OCI-LY3 (cell line): ENCODE data around the gene RIPOR1.

Experiments used
- H2AFZ ChIP-seq: fragments of 200-600, 300-600 bp; shearing (Covaris generic); 2 replicates; pipeline ENCODE4 v1.6.0; 2014; ENCODE audit warnings: antibody characterized with exemption, low read depth, low read length
- H3K27ac ChIP-seq: fragments of 200-600, 300-600 bp; sonication (generic); 2 replicates; pipeline ENCODE4 v1.5.1; 2014; ENCODE audit warnings: mild to moderate bottlenecking, low read length, moderate library complexity, mixed read lengths
- H3K27me3 ChIP-seq: fragments of 200-600, 300-600 bp; sonication (generic); 2 replicates; pipeline ENCODE4 v1.6.1; 2014; ENCODE audit warnings: low read depth, low read length, mixed read lengths
- H3K36me3 ChIP-seq: fragments of 200-600, 300-600 bp; sonication (generic); replicated peaks from 2 replicates; pipeline ENCODE3; 2014; ENCODE audit warnings: low read depth, low read length, mixed read lengths
- H3K4me1 ChIP-seq: fragments of 300-600, 200-600 bp; sonication (generic); 2 replicates; pipeline ENCODE4 v1.6.1; 2014; ENCODE audit warnings: low read length, mixed read lengths
- H3K4me2 ChIP-seq: fragments of 200-600, 300-600 bp; sonication (generic); 2 replicates; pipeline ENCODE4 v1.6.1; 2014; ENCODE audit warnings: low read length, mixed read lengths
- H3K4me3 ChIP-seq: fragments of 300-600, 200-600 bp; sonication (generic); 2 replicates; pipeline ENCODE4 v1.5.1; 2014; ENCODE audit warnings: antibody characterized with exemption, mild to moderate bottlenecking, low read length, moderate library complexity
- H3K79me2 ChIP-seq: fragments of 300-600, 200-600 bp; shearing (Covaris generic); 2 replicates; pipeline ENCODE4 v1.6.1; 2014; ENCODE audit warnings: mild to moderate bottlenecking, low read length, mixed read lengths
- H3K9ac ChIP-seq: fragments of 300-600, 200-600 bp; shearing (Covaris generic); 2 replicates; pipeline ENCODE4 v1.6.0; 2014; ENCODE audit warnings: mild to moderate bottlenecking, low read length, moderate library complexity
- H3K9me3 ChIP-seq: fragments of 200-600, 300-600 bp; shearing (Covaris generic); 2 replicates; pipeline ENCODE4 v1.6.1; 2014; ENCODE audit warnings: low read length, mixed read lengths; ENCODE audit not compliant: insufficient read depth
- H4K20me1 ChIP-seq: fragments of 200-600, 300-600 bp; sonication (generic); 2 replicates; pipeline ENCODE4 v1.6.1; 2016; ENCODE audit warnings: low read length, mixed read lengths; ENCODE audit not compliant: insufficient read depth
- EZH2phosphoT487 ChIP-seq: fragments of 200-600 bp; shearing (Covaris generic); IDR thresholded peaks from 2 replicates; pipeline ENCODE4 v1.6.1; 2018; ENCODE audit warnings: antibody characterized with exemption, mixed run types, low read depth
- TF ChIP-seq, protein P1 (sequence below): fragments of 200-600, 300-600 bp; sonication (generic); IDR thresholded peaks from 2 replicates; pipeline ENCODE4 v1.5.1; 2014; ENCODE audit warnings: antibody characterized with exemption, low read length, low read depth

RIPOR1 gene

DNA sequence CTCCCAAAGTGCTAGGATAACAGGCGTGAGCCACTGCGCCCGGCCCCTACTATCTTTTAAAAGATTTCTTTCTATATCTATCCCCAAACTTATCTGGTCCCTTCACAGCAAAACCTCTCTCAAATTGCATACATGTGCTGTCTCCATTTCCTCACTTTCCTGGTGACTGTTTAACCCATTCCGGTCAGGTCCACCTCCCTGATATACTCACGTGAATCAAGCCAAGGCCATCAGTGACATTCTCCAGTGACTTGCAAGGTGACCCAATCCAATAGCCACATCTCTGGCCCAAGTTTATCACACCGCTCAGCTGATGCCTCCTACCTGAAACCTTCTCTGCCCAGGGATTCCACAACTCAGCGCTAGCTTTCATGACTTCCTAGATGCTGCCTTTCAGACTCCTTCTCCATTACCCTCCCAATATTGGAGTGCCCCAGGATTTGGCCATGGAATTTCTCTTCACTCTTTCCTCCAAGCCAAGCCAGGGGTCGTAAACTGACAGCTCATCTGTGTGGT, 32.3 kb downstream of the RIPOR1 start:
- H3K9ac ChIP-seq, result peak overlapping the region; percentile 91
- H3K27me3 ChIP-seq, result no peaks in the 10 kb centered on the region
- peak overlapping the region; percentile 90 for H3K4me3 ChIP-seq
- H2AFZ ChIP-seq, result no peak overlapping the region
- 0 out of 2 replicates have a peak, but pooled peaks cover 2% of the 10 kb centered on the region for H4K20me1 ChIP-seq
- H3K4me2 ChIP-seq, result peak overlapping the region; percentile 85
- H3K79me2 ChIP-seq, result peaks cover 43% of the 10 kb centered on the region
- H3K9me3 ChIP-seq, result no peaks in the 10 kb centered on the region
- peaks cover 29% of the 10 kb centered on the region for H3K4me1 ChIP-seq
- H3K36me3 ChIP-seq, result no peaks in the 10 kb centered on the region
- H3K27ac ChIP-seq, result no peak overlapping the region; the same call in 1 of the 2 replicates
- TF ChIP-seq EZH2phosphoT487, result no peak
- TF ChIP-seq, protein P1, sequence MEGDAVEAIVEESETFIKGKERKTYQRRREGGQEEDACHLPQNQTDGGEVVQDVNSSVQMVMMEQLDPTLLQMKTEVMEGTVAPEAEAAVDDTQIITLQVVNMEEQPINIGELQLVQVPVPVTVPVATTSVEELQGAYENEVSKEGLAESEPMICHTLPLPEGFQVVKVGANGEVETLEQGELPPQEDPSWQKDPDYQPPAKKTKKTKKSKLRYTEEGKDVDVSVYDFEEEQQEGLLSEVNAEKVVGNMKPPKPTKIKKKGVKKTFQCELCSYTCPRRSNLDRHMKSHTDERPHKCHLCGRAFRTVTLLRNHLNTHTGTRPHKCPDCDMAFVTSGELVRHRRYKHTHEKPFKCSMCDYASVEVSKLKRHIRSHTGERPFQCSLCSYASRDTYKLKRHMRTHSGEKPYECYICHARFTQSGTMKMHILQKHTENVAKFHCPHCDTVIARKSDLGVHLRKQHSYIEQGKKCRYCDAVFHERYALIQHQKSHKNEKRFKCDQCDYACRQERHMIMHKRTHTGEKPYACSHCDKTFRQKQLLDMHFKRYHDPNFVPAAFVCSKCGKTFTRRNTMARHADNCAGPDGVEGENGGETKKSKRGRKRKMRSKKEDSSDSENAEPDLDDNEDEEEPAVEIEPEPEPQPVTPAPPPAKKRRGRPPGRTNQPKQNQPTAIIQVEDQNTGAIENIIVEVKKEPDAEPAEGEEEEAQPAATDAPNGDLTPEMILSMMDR, result no peak

DNA sequence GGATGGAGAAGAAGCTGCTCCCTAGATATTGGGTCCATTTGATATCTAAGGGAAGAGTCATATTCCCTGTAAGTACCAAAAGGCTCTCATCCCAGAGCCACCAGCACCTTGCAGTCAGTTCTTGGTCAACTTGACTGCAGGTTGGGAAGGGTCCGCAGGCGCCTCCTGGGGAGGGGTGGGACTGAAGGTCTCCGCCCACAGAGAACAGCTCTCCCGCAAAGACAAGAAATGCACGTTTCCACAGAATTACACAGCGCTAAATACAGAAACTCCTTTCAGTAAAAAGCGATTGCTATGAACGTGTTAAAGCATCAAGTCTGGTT, 32.8 kb downstream of the RIPOR1 start:
- H3K79me2 ChIP-seq, result peaks cover 49% of the 10 kb centered on the region

DNA sequence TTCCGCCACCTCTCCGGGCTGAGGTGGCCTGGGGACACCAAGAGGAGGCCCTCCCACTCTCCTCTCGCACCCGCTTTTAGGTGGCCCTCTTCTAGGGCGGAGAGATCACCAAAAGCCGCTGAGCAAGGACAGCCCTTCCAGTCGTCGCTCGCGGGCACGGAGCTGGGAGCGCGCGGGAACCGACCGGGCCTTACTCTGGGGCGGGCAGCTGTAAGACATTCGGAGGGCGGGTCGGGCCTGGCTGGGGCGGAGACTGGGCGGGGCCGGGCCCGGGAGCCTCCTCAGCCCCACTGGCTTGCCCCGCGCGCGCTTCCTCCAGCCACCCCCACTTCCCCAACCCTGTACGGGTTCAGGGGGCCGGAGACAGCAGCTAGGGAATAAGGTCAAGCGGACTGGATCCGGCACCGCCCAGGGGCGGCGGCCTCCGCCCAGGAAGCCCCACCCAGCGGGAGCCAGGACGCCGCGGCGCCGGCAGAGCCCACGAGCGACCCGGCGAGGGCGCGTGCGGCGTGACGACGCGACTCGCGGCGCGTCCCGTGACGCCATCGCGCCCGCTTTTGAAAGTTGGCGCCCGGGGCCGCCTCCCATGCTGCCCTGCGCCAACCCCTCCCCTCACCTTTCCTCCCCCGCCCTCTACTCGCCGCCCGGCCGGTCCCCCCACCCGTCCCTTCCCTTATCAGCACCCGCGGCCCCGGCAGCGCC, 33.3 kb downstream of the RIPOR1 start:
- Histone ChIP-seq H4K20me1 (0 out of 2 replicates have a peak, but pooled peaks cover 4% of the 10 kb centered on the region), H3K27ac (peak overlapping the region; percentile 95), H3K4me1 (peaks cover 35% of the 10 kb centered on the region), H3K4me3 (peak overlapping the region; percentile 90), H3K36me3 (no peaks in the 10 kb centered on the region), H3K27me3 (no peaks in the 10 kb centered on the region), H3K9me3 (no peaks in the 10 kb centered on the region), H3K79me2 (peaks cover 54% of the 10 kb centered on the region), H3K9ac (peak overlapping the region; percentile 91), H3K4me2 (peak overlapping the region; percentile 85), H2AFZ (peak overlapping the region; percentile 28; the same call in 1 of the 2 replicates)
- no peak for TF ChIP-seq EZH2phosphoT487
- TF ChIP-seq, protein P1, result no peak

More for the DNA sequence above, 32.8 kb downstream of the RIPOR1 start:
- Histone ChIP-seq H3K27me3 (no peaks in the 10 kb centered on the region), H3K36me3 (no peaks in the 10 kb centered on the region), H3K27ac (peak overlapping the region; percentile 95), H3K4me3 (peak overlapping the region; percentile 90), H2AFZ (peak overlapping the region; percentile 28; the same call in 1 of the 2 replicates), H3K4me2 (peak overlapping the region; percentile 85), H3K9me3 (no peaks in the 10 kb centered on the region), H4K20me1 (0 out of 2 replicates have a peak, but pooled peaks cover 2% of the 10 kb centered on the region), H3K4me1 (peaks cover 29% of the 10 kb centered on the region), H3K9ac (peak overlapping the region; percentile 91)
- TF ChIP-seq, protein P1, result no peak
- TF ChIP-seq EZH2phosphoT487, result no peak

DNA sequence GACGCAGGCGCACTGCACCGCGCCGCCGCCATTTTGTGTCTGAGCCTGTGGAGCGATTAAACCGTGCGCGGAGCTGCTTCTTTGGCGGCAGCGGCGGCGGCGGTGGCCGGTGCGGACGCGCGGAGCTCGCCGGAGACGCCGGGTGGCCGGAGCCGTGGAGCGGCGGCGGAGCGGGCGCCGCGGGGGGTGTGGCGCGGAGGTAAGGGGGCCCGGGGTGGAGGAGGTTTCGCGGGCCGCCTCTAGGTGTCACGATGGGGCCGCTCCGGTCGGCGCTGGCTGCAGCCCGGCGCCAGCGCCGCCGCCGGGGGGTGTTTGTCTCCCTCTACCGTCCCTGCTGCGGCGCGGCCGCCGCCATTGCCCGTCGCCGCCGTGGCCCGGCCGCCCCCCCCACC, 33.9 kb downstream of the RIPOR1 start, which contains the start of gene CTCF:
CTCF (plus strand) TSS at position 1 of the 392 bp plus-strand sequence. CDS start 48,307 bp downstream, outside the sequence.
- Histone ChIP-seq H3K27ac (peak within 1 kb of the TSS; percentile 95), H3K4me2 (peak within 1 kb of the TSS; percentile 90), H2AFZ (peak within 1 kb of the TSS; percentile 37), H3K27me3 (no peaks in the 10 kb centered on the region), H3K4me3 (peak within 1 kb of the TSS; percentile 90), H3K36me3 (no peaks in the 10 kb centered on the region), H3K9me3 (no peaks in the 10 kb centered on the region), H4K20me1 (0 out of 2 replicates have a peak, but pooled peaks cover 7% of the 10 kb centered on the region), H3K9ac (peak within 1 kb of the TSS; percentile 97), H3K4me1 (peaks cover 37% of the 10 kb centered on the region), H3K79me2 (peaks cover 59% of the 10 kb centered on the region)
- TF ChIP-seq, protein P1, result peak; percentile 41
- TF ChIP-seq EZH2phosphoT487, result no peak
